CD4-positive, alpha-beta T cell treated with Interleukin-4 for 1 hour (primary cell): ENCODE data around the gene ARNT2.

Experiments used
- DNase-seq, 2 donors: peaks; one replicate each; pipeline ENCODE4 v3.0.0-alpha.2; 2020 to 2022

ARNT2 gene

GRCh38 chr15:80580106-80580505, 175.9 kb downstream of the ARNT2 start:
- no peak for DNase-seq

GRCh38 chr15:80580536-80581260, 176.5 kb downstream of the ARNT2 start:
- DNase-seq, result no peak

GRCh38 chr15:80581976-80582375, 177.8 kb downstream of the ARNT2 start:
- no peak for DNase-seq

- no peak for DNase-seq
Observed at GRCh38 chr15:80582816-80583423, 178.7 kb downstream of the ARNT2 start.

GRCh38 chr15:80584561-80584964, 180.4 kb downstream of the ARNT2 start:
- DNase-seq, result no peak

- DNase-seq, result no peak
Observed at GRCh38 chr15:80584973-80585525, 180.9 kb downstream of the ARNT2 start.

GRCh38 chr15:80585544-80586018, 181.4 kb downstream of the ARNT2 start:
- DNase-seq, result no peak

GRCh38 chr15:80586161-80586560, 182.0 kb downstream of the ARNT2 start:
- DNase-seq, result no peak

- no peak for DNase-seq
Observed at GRCh38 chr15:80587007-80587406, 182.8 kb downstream of the ARNT2 start.

GRCh38 chr15:80587816-80588456, 183.8 kb downstream of the ARNT2 start:
- no peak for DNase-seq

GRCh38 chr15:80588801-80589200, 184.6 kb downstream of the ARNT2 start:
- DNase-seq, result no peak

- no peak for DNase-seq
Observed at GRCh38 chr15:80590761-80591355, 186.7 kb downstream of the ARNT2 start.

- DNase-seq, result no peak
Observed at GRCh38 chr15:80591471-80591870, 187.3 kb downstream of the ARNT2 start.

GRCh38 chr15:80591938-80592825, 188.0 kb downstream of the ARNT2 start:
- DNase-seq, result no peak

GRCh38 chr15:80593486-80594030, 189.4 kb downstream of the ARNT2 start:
- DNase-seq, result no peak

- DNase-seq, result no peak
Observed at GRCh38 chr15:80594091-80594889, 190.1 kb downstream of the ARNT2 start.

GRCh38 chr15:80595396-80595795, 191.2 kb downstream of the ARNT2 start:
- no peak for DNase-seq

GRCh38 chr15:80596521-80596976, 192.4 kb downstream of the ARNT2 start:
- DNase-seq, result no peak

- no peak for DNase-seq
Observed at GRCh38 chr15:80597076-80597475, 192.9 kb downstream of the ARNT2 start.

- no peak for DNase-seq
Observed at GRCh38 chr15:80599359-80599758, 195.2 kb downstream of the ARNT2 start.

- no peak for DNase-seq
Observed at GRCh38 chr15:80600626-80601025, 196.4 kb downstream of the ARNT2 start.
